BLaER1 treated with 17β-estradiol and CSF1 and Interleukin-3, amounts not matched to agents 10 nM and 100 nM (cell line): ENCODE measurements around the gene ZRSR2.
"Not testable (repeated sequence)": the region's sequence is repeated elsewhere in the genome, so short reads cannot be mapped to it uniquely, and the experiment has no call there.

Experiments used
- H3K27ac ChIP-seq, 11 experiments: shearing (Covaris generic); formaldehyde crosslinking; 2 replicates each; pipeline ENCODE4 v1.8.1; 2022
- H3K27me3 ChIP-seq, 11 experiments: shearing (Covaris generic); formaldehyde crosslinking; 2 replicates each; pipeline ENCODE4 v1.8.1; 2022
- H3K36me3 ChIP-seq, 11 experiments: shearing (Covaris generic); formaldehyde crosslinking; 2 replicates each; pipeline ENCODE4 v1.8.1; 2022
- H3K4me1 ChIP-seq, 10 experiments: shearing (Covaris generic); formaldehyde crosslinking; 2 replicates each; pipeline ENCODE4 v1.8.1; 2022
- H3K4me2 ChIP-seq, 11 experiments: shearing (Covaris generic); formaldehyde crosslinking; 2 replicates each; pipeline ENCODE4 v1.8.1; 2022
- H3K4me3 ChIP-seq, 10 experiments: shearing (Covaris generic); formaldehyde crosslinking; 2 replicates each; pipeline ENCODE4 v1.8.1; 2022
- H3K9ac ChIP-seq, 11 experiments: shearing (Covaris generic); formaldehyde crosslinking; 2 replicates each; pipeline ENCODE4 v1.8.1; 2022
- H3K9me3 ChIP-seq, 11 experiments: shearing (Covaris generic); formaldehyde crosslinking; replicated peaks in 1 of 11; 2 replicates each; pipeline ENCODE4 v1.8.1; 2022
- H4K20me1 ChIP-seq, 11 experiments: shearing (Covaris generic); formaldehyde crosslinking; 2 replicates each; pipeline ENCODE4 v1.8.1; 2022
- Cebpa-rat ChIP-seq, 11 experiments: shearing (Covaris generic); IDR thresholded peaks; 2 replicates each; pipeline ENCODE4 v1.8.1; 2022

Gene ZRSR2, protein sequence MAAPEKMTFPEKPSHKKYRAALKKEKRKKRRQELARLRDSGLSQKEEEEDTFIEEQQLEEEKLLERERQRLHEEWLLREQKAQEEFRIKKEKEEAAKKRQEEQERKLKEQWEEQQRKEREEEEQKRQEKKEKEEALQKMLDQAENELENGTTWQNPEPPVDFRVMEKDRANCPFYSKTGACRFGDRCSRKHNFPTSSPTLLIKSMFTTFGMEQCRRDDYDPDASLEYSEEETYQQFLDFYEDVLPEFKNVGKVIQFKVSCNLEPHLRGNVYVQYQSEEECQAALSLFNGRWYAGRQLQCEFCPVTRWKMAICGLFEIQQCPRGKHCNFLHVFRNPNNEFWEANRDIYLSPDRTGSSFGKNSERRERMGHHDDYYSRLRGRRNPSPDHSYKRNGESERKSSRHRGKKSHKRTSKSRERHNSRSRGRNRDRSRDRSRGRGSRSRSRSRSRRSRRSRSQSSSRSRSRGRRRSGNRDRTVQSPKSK

DNA sequence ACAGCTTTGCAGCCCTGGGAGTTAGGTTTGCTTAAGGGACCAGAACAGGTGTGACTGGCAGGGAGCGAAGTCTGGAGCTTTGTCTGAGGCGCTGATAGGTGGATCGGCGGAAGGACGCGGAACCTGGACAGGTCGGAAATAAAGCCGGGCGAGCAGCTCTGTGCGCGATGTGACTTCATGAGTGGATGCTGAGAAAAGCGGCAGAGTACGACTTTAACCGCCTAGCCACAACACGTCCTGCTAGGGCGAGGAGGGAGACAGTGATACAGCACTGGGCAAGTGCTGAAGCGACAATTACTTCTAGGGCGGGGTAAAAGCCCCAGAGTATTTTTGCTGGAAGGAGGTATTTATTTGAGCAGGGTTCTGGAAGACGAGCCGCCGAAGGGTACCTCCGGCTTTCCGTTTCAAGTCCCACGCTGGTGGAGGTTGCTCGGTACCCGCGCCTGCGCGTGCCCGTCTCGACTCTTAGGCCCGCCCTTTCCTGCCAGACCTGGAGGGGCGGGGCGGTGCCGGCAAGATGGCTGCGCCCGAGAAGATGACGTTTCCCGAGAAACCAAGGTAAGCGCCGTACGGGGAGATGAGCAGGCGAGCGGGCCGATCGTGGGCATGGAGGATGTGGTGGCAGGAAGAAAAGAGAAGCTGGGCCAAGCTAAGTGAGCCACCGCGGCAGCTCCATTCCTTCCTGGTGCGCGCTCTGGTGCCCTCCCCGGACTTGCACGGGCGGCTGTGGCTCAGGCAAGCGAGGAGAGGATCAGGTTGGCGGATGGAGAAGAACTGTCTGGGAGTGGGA, at the start of gene ZRSR2:
ZRSR2 (plus strand) TSS at position 506 of the 790 bp plus-strand sequence; CDS start at position 518, 12 bp downstream.
- Histone ChIP-seq H3K27me3 (peaks cover 0 to 32% (median 16%) of the 10 kb centered on the region in 11 experiments; a peak in 12 of 22 replicates), H4K20me1 (peaks cover 0 to 27% (median 5%) of the 10 kb centered on the region in 11 experiments; a peak in 11 of 22 replicates), H3K9ac (peak within 1 kb of the TSS; percentile 75 to 86 (median 83)), H3K4me3 (peak within 1 kb of the TSS; percentile 76 to 91 (median 81)), H3K9me3 (no peaks in the 10 kb centered on the region), H3K4me2 (peak within 1 kb of the TSS; percentile 75 to 93 (median 89)), H3K27ac (peak within 1 kb of the TSS; percentile 44 to 88 (median 81); a peak in 21 of 22 replicates), H3K36me3 (peaks cover 9 to 33% (median 23%) of the 10 kb centered on the region in 11 experiments), H3K4me1 (peaks cover 16 to 37% (median 20%) of the 10 kb centered on the region in 10 experiments)
- TF ChIP-seq Cebpa-rat (IDR thresholded peaks at IDR 0.05): no peak

DNA sequence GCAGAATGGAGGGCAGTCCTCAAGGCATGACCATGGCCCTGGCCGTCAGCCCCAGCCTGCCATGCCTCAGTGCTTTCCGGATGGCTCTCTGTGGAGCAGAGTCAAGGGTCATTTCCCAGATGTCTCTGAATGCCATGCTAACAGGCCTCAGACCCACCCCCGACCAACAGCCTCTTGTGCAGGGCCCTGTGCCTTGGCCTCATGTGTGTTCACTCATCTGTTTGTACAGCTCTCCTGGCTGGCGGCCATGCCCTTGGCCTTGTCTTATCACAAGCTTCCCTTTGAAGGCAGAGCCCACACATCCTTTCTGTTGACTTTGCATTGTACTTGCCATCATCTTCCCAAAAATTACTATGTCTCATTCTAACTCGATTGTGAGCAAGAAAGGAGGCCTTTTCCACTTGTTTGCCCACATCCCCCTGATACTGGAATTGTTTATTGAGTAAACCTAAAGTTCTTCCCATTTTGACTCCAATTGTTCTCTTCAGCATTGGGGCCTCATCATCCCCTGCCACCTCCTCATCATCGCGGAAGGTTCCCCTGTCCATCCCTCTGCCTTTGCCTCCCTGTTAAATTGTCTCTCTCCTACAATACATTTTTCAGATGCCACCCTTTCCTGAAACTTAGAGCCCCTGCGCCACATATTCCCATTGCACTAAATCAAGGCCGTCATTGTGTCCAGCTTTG, 46.0 kb upstream of the ZRSR2 start:
- H3K9ac ChIP-seq: no peak overlapping the region
- H3K4me2 ChIP-seq: no peak overlapping the region
- TF ChIP-seq Cebpa-rat (IDR thresholded peaks at IDR 0.05): no peak
- H3K4me1 ChIP-seq: peaks cover 0 to 10% (median 5%) of the 10 kb centered on the region in 10 experiments; a peak in 14 of 20 replicates
- H3K9me3 ChIP-seq: no peaks in the 10 kb centered on the region; a peak in 1 of 22 replicates
- peaks cover 0 to 15% (median 4%) of the 10 kb centered on the region in 11 experiments; a peak in 9 of 22 replicates for H4K20me1 ChIP-seq
- no peak overlapping the region for H3K4me3 ChIP-seq
- H3K27me3 ChIP-seq: peaks cover 5 to 35% (median 16%) of the 10 kb centered on the region in 11 experiments; a peak in 18 of 22 replicates
- H3K27ac ChIP-seq: no peak overlapping the region; a peak in 1 of 22 replicates
- 0 out of 22 replicates have a peak, but pooled peaks cover 0 to 7% (median 0%) of the 10 kb centered on the region in 11 experiments for H3K36me3 ChIP-seq

GRCh38 chrX:15745179-15745578, 45.1 kb upstream of the ZRSR2 start:
- no peak overlapping the region for H3K4me3 ChIP-seq
- no peak overlapping the region for H3K9ac ChIP-seq
- 0 out of 22 replicates have a peak, but pooled peaks of 1 of the 11 experiments have one; percentile 14 for TF ChIP-seq Cebpa-rat (IDR thresholded peaks at IDR 0.05)
- H3K36me3 ChIP-seq: 0 out of 22 replicates have a peak, but pooled peaks cover 0 to 7% (median 0%) of the 10 kb centered on the region in 11 experiments
- peaks cover 0 to 32% (median 10%) of the 10 kb centered on the region in 11 experiments; a peak in 13 of 22 replicates for H3K27me3 ChIP-seq
- no peak overlapping the region for H3K4me2 ChIP-seq
- H4K20me1 ChIP-seq: peaks cover 0 to 8% (median under 1%) of the 10 kb centered on the region in 11 experiments; a peak in 1 of 22 replicates
- H3K9me3 ChIP-seq: no peaks in the 10 kb centered on the region; a peak in 1 of 22 replicates
- peaks cover 7 to 16% (median 12%) of the 10 kb centered on the region in 10 experiments; a peak in 19 of 20 replicates for H3K4me1 ChIP-seq
- no peak overlapping the region for H3K27ac ChIP-seq

- H3K36me3 ChIP-seq, H3K4me2 ChIP-seq, H3K4me3 ChIP-seq, H3K9ac ChIP-seq, H3K27ac ChIP-seq, H4K20me1 ChIP-seq, H3K9me3 ChIP-seq: not testable (repeated sequence)
- Histone ChIP-seq H3K4me1 (peaks cover 22 to 30% (median 26%) of the 10 kb centered on the region in 10 experiments), H3K27me3 (peaks cover 0 to 40% (median 14%) of the 10 kb centered on the region in 11 experiments; a peak in 12 of 22 replicates)
Observed at GRCh38 chrX:15746651-15747050, 43.6 kb upstream of the ZRSR2 start.

DNA sequence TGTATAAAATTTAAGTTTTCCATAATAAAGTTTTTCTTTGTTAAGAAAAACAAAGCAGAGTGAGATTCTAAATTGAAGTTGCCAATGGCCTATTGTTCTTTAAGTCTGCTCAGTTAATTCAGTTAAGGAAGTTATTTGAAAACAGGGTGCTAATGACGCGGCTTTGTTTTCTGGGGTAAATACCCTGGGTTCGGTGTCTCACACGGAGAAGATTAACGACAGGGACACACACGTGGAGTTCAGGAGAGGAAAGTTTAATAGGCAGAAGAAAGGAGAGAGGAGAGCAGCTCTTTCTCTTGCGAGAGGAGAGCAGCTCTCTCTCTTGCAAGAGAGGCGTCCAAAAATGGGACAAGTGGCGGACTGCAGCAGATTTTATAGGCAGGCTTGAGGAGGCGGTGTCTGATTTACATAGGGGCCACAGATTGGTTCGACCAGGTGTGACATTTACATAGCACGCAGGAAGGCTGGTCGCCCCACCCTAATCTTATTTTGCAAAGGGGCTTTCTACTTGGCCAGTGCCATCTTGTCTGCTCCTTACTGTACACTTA, 42.6 kb upstream of the ZRSR2 start:
- no peaks in the 10 kb centered on the region; a peak in 2 of 22 replicates for H3K9me3 ChIP-seq
- H3K4me1 ChIP-seq: peaks cover 28 to 37% (median 32%) of the 10 kb centered on the region in 10 experiments
- H3K27me3 ChIP-seq: peaks cover 0 to 43% (median 15%) of the 10 kb centered on the region in 11 experiments; a peak in 12 of 22 replicates
- TF ChIP-seq Cebpa-rat (IDR thresholded peaks at IDR 0.05): no peak
- H3K27ac ChIP-seq: no peak overlapping the region
- no peak overlapping the region for H3K9ac ChIP-seq
- no peak overlapping the region for H3K4me2 ChIP-seq
- H3K36me3 ChIP-seq: 0 out of 22 replicates have a peak, but pooled peaks cover 0 to 7% (median 0%) of the 10 kb centered on the region in 11 experiments
- no peak overlapping the region for H3K4me3 ChIP-seq
- H4K20me1 ChIP-seq: 0 out of 22 replicates have a peak, but pooled peaks cover 0 to 7% (median 0%) of the 10 kb centered on the region in 11 experiments

DNA sequence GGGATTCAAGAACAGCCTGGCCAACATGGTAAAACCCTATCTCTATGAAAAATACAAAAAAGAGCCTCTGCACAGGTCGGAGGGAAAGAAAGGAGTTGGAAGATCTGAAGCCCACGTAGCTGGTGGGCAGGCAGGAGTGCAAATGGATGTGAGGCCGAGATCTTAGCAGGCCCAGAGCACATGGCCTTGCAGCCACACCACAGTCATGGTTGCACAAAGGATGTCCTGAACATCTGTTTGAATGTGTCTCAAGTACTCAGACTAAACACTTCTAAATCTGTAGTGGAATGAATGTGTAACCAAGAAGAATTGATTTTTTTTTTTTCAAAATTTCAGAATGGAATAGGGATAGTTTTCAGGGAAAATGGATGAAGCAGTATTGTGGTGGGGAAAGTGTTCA, 41.4 kb upstream of the ZRSR2 start:
- Histone ChIP-seq H3K36me3 (0 out of 22 replicates have a peak, but pooled peaks cover 0 to 5% (median 0%) of the 10 kb centered on the region in 11 experiments), H3K4me3 (no peak overlapping the region), H3K9me3 (peaks cover 0 to 6% (median 0%) of the 10 kb centered on the region in 11 experiments; a peak in 3 of 22 replicates), H4K20me1 (0 out of 22 replicates have a peak, but pooled peaks cover 0 to 7% (median 0%) of the 10 kb centered on the region in 11 experiments), H3K4me2 (peak overlapping the region in 1 of 11 experiments; percentile 66; a peak in 2 of 22 replicates), H3K27me3 (peaks cover 0 to 43% (median 15%) of the 10 kb centered on the region in 11 experiments; a peak in 13 of 22 replicates), H3K27ac (peak overlapping the region in 3 of 11 experiments; percentile 73 to 86 (median 78); a peak in 2 of 22 replicates), H3K9ac (no peak overlapping the region), H3K4me1 (peaks cover 28 to 37% (median 32%) of the 10 kb centered on the region in 10 experiments)
- TF ChIP-seq Cebpa-rat (IDR thresholded peaks at IDR 0.05): no peak
